Dermis microvascular lymphatic vessel endothelial cell (primary cell): ENCODE measurements around the gene LRFN4. TPM values are rescaled to one million over a fixed set of nuclear protein-coding genes. Genes with fewer than 3 reads are reported as not detected.
"Not testable (repeated sequence)": the region's sequence is repeated elsewhere in the genome, so short reads cannot be mapped to it uniquely, and the experiment has no call there.

Experiments used
- DNase-seq, 2 donors: peaks; one replicate each; pipeline versions ENCODE4 v3.0.0 to v3.0.0-alpha.2; 2010; ENCODE audit warnings: low read depth in 2 of 2
- total RNA-seq: library from RNA; depleted of rRNA; stranded (reverse); fragments of >200 nt; gene quantifications from 2 replicates; pipeline ENCODE4 v1.2.1, GENCODE V29; 2014

LRFN4 gene
- 17.1 and 21.1 TPM in 2 replicates for total RNA-seq

DNA sequence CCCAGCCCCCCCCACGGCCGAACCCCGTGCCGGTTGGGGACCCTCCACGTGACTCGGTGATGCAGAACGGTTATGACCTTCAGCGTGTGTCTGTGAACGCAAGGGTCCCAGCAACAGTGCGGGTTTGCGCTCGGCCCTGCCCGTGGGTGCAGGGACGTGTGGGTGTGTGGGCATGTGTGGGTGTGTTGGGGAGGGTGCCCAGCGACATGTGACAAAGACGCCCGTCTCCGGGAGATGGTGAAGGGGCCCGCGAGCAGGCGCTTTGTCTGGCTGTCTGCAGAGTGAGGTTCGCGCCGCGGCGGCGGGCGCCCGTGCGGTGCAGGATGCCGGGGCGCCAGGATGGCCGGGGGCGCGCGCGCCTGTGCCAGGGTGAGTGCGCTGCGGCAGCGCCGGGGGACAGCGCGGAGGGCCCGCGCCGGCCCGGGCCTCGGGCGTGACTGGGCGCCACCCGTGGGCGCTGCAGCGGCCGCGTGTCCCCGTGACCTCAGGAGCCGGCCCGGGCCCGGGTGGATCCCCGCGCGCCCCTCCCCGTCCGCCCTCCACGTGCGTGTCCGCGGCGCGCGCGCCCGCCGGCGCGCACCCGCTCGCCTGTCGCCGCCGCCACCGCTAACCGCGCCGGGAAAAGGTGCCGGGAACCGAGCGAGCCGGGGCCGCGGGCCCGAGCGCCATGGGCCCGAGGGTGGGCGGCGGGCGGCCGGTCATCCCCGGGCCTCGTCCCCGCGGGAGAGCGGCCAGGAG is at the start of gene LRFN4:
LRFN4 (plus strand) TSS at position 569 of the 738 bp plus-strand sequence. CDS start 681 bp downstream, outside the sequence.
- DNase-seq = peak in 1 of 2 donors; percentile 52

DNA sequence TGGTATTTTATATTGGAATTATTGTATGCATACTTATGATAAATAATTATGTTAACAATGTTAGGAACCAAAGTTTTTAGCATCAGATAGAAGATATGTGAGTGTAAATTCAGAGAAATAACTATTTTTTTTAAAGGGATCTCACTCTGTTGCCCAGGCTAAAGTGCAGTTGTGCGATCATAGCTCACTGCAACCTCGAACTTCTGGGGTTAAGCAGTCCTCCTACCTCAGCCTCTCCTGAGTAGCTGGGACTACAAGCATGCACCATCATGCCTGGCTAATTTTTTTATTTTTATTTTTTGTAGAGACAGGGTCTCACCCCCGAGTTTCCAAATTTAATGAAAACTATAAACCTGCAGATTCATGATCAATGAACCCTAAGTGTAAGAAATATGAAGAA is 47.3 kb upstream of the LRFN4 start:
- no peak for DNase-seq

DNA sequence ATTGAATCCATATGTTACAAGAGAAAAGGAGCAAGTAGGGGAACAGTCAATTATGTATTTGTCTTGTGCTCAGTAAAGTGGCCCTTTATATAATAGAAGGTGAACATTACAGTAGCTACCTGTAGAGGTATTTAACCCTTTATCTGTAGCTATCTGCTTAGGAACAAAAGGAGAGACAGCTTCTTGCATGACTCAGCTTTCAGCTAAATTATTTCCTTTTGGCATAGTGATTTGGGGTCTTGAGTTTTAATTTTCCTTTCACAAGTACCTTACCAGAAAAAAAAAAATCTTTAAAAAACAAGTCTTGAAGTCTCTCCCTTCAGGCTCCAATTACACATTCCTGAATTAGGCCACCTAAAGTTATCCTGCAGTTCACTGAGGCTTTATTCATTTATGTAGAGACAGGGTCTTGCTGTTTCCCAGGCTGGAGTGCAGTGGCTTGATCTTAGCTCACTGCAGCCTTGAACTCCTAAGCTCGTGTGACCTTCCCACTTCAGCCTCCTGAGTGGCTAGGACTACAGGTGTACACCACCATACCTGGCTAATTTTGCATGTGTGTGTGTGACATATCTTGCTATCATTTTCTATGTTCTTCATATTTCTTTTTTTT is 46.2 kb upstream of the LRFN4 start:
- no peak for DNase-seq

DNA sequence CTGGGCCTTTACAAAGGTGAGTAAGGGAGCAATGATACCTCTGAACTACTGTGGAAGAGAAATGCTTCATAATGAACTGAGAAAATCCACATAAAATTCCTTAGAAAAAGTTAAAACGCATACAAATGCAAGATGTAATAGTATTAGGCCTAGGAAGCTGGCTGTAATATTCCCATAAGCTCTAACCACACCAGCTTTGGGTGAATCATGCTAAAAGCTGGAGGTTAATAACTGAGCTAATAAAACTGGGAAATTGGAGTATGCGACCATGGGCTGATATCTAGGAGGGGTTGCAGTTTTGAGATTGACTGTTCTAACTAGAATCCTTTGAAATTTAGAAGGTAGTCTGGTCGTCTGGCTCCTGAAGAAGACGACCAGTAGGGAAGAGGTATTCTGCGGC is 42.2 kb upstream of the LRFN4 start:
- no peak for DNase-seq

DNA sequence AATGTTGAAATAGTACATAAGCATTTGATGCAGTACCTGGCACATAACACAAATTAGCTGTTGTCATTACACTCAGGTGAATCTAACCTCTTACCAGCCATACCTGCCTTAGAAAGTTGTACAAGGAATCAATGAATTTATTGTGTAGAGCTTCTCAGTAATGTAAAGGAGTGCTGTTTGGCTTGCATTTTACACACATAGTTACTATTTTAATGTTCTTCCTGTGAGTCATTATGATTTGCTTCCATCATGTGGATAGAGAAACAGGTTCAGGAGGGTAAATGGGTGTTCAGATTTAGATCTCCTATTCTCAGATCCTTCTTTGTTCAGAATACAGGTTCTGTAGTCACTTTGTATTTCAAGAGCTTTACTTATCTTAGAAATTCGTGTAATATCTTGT is 41.2 kb upstream of the LRFN4 start:
- DNase-seq = peak; percentile 10 to 44

DNA sequence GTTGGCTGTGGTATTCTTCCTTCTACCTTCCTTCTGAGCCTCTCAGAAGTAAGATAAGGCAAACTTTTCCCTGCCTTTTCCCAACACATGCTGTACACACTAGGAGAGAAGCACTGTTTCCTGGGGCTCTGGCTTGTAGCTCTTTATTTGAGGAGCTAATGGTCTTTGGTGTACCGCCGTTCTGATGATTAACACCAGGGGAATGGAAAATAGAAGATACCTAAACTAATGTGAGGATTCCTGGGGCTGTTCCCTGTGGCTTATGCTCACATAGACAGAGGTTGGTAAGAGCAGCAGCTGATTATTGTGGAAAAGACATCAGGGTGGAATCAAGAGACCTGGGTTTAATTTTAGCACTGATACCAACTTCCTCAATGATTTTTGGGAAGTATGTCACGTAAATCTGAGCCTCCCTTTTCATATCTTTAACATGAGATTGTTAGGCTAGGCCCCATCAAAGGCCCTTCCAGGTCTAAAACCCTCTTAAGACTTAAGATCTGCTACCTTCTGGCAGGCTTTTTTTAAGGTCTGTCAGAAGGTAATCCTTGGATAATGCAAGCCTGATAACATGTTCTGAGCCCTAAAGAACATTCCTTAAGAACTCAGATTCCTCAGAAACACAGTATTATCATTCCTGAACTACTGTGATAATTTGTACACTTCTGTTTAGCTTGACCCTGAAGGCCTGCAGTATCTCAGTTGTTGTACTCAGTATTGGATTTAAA is 38.5 kb upstream of the LRFN4 start:
- no peak for DNase-seq

DNA sequence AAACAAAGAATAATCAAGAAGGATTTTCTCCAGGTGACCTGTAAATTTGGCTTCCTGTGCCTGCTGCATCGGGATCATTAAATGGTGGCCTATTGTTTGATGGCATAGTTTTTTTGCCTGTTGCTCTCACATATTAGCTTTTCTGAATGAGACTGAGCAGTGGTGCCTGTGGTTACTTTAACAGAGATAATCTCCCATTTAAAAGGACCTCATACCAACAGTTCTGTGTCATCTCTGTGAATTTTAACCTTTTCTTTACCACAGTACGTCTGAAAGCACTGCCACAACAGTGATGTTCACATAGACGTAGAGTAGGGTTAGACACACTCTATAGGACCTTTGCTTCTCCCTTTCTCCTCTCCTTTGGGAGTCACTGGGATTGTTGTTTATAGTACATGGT is 36.5 kb upstream of the LRFN4 start:
- no peak for DNase-seq

DNA sequence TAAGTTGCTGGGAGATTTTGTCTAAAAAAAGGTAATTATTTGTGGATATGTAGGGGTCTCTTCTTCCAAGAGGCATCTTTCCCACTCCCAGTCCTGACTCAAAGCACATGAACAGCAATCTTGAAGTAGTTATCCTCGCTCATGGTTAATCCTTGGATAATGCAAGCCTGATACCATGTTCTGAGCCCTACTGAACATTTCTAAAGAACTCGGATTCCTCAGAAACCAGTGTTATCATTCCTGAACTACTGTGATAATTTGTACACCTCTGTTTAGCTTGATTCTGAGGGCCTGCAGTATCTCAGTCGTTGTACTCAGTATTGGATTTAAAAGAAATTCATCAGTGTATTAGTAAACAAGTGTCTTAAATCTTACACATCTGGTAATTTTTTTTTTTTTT is 36.0 kb upstream of the LRFN4 start:
- no peak for DNase-seq

DNA sequence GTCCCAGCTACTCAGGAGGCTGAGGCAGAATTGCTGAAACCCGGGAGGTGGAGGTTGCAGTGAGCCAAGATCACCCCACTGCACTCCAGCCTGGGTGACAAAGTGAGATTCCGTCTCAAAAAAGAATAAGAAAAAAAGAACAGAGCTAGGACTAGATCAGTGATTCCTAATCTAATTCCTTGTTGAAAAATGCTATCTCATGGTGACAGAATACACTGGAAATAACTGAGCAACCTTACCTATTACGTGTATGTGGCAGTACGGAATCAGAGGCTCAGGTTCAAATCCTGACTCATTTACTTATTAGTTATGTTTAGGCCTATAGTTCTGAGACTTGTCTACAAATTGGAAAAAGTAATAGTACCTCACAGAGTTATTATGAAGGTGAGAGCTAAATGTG is 33.2 kb upstream of the LRFN4 start:
- DNase-seq = no peak

DNA sequence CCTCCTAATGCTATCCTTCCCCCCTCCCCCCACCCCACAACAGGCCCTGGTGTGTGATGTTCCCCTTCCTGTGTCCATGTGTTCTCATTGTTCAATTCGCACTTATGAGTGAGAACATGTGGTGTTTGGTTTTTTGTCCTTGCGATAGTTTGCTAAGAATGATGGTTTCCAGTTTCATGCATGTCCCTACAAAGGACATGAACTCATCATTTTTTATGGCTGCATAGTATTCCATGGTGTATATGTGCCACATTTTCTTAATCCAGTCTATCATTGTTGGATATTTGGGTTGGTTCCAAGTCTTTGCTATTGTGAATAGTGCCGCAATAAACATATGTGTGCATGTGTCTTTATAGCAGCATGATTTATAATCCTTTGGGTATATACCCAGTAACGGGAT is 32.3 kb upstream of the LRFN4 start:
- not testable (repeated sequence) for DNase-seq

DNA sequence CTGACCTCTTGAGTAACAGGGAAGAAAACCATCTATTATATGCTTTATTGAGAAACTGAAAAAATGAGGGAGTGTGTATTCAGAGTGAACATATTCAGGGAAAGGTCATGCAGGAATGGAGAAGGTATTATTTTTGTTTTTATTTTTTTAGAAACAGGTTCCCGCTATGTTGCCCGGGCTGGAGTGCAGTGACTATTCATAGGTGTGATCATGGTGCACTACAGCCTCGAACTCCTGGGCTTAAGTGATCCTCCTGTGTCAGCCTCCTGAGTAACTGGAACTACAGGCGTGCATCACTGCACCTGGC is 22.4 kb upstream of the LRFN4 start:
- no peak for DNase-seq

DNA sequence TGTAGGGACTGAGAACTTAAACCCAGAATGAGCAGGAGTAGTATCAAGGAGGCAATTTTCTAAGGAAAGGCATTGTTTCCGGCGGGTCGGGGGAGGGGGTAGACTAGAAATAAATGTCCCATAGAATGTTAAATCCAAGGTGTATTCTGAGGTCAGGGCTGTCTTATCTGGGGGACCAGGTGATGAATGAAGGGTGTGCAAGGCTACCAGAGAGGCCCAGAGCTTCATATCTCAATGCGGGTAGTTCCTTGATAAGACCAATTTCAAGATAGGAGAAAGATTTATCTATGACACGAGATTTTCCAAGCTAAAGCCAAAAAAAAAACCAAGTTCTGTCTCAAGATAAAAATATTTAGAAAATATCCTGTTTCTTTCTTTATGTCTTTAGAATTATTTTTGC is 21.9 kb upstream of the LRFN4 start:
- DNase-seq = no peak

DNA sequence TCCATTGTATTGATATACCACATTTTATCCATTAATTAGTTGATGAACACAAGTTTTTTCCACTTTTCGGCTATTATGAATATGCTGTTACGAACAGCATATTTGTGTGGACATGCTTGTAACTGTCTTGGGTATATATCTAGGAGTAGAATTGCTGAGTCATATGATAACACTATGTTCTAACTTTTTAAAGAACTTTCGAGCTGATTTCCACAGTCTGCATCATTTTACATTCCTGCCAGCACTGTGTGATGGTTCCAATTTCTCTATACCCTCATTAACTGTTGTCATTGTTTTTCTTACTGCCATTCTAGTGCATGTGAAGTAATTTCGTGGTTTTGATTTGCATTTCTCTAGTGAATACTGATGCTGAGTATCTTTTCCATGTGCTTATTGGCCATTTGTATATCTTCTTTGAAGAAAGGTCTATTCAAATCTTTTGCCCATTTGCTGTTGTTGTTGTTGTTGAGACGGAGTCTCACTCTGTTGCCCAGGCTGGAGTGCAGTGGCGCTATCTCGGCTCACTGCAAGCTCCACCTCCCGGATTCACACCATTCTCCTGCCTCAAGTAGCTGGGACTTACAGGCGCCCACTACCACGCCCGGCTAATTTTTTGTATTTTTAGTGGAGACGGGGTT is 21.0 kb upstream of the LRFN4 start:
- DNase-seq = no peak

DNA sequence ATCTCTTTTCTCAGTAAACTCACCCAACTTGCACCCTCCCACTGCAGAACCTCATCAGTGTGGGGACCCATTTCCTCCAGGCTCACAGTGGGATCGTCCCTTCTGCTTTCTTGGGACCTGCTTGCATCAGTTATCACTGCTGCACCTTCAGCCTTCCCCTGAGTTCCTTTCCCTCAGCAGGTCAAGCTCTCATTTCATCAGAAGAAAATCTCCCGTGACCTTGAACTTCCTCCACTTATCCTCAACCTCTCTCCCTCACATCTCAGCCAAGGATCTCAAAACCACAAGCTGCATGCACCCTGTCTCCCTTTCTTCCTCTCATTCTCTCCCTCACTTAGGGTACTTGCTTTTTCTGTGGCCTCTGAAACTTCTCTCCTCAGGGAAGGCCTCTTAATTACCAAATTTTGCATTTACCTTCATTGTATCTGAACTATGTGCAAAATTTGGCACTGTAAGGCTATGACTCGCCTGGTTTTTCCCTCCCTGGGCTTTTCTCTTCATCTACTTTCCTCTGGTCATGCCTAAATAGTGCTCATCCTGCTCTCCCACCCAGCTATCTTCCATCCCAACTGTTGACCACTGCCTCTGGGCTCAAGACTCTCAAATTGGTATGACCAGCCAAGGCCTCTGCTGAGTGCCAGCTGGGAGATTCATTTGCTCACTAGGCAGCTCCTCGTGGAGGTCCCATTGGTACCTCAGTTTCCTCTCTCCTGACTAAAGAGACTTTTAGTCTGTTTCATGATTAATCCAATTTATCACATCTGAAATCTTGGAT is 16.4 kb upstream of the LRFN4 start:
- no peak for DNase-seq

DNA sequence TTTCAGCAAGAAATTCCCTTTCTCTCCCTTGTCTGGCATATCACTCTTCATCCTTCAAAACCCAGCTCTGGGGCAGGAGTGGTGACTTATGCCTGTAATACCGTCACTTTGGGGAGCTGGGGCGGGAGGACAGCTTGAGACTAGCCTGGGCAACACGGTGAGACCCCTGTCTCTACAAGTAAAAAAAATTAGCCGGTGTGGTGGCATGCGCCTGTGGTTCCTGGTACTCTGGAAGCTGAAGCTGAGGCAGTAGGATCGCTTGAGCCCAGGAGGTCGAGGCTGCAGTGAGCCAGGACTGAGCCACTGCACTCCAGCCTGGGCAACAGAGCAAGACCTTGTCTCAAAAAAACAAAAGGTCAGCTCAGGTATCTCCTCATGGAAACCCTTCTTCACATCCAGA is 15.0 kb upstream of the LRFN4 start:
- DNase-seq = no peak

DNA sequence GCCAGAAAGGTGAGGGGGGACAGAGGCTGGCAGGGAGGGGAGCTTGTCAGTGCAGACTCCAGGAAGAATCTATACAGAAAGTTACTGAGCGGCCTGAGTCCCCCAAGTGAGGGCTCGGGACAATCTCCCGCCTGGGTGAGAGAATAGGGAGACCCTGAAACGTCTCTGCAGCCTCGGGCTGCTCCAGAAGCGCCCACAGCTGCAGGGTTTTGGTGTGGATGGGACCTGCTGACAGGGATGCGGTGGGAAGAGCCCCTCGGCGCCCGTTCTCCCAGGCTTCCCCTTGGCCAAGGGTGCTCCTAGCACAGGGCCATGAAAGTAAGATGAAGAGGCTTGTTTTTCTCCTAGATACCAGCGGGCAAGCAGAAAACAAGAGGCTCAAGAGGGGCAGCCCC is 14.4 kb upstream of the LRFN4 start:
- DNase-seq = no peak

DNA sequence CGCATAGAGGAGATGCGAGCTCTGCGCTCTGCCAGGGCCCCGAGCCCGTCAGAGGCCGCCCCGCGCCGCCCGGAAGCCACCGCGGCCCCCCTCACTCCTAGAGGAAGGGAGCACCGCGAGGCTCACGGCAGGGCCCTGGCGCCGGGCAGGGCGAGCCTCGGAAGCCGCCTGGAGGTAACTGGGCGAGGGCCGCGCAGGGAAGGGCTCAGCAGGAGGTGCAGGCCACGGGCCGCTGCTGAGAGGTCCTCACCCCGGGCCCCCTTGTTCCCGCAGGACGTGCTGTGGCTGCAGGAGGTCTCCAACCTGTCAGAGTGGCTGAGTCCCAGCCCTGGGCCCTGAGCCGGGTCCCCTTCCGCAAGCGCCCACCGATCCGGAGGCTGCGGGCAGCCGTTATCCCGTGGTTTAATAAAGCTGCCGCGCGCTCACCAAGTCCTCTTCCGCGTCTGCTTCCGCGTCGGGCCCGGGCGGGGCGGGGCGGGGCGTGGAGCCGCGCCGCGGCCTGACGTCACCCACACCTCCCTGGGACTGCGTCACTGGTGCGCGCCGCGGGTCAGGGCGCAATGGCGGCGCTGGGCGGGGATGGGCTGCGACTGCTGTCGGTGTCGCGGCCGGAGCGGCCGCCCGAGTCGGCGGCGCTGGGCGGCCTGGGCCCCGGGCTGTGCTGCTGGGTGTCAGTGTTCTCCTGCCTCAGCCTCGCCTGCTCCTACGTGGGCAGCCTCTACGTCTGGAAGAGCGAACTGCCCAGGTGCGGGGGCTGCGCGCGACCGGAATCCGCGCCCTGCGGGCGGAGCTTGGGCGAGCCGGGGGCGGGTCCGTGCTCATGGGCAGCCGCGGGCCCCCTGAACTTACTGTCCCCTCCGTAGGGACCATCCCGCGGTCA is 13.7 kb upstream of the LRFN4 start, which contains the start of gene RCE1:
RCE1 (plus strand) TSS at position 546 of the 880 bp plus-strand sequence; CDS start at position 561, 15 bp downstream.
- peak; percentile 59 to 91 for DNase-seq

DNA sequence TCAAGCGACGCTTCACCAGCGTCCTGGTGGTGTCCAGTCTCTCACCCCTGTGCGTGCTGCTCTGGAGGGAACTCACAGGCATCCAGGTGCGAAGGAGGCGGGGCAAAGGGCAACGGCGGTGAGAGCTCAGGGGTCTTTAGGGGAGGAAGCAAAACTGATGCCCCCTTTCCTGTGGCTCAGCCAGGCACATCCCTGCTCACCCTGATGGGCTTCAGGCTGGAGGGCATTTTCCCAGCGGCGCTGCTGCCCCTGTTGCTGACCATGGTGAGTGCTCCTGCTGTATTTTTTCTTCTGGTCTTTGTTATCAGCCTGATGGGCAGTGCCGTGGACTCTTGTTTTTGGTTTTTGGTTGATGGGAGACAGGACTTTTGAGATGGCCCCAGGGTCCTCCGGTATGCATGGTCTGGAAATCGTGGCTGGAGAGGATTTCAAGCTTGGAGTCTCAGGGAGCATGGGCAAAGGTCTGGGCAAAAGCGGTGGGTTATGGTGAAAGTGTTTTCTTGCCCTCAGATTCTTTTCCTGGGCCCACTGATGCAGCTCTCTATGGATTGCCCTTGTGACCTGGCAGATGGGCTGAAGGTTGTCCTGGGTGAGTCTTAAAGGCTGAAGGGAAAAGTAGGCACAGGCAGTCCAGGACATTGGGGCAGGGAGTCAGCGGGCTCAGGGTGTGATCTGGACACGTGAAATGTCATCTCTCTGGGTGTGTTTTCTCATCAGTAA is 12.9 kb upstream of the LRFN4 start:
- no peak for DNase-seq

DNA sequence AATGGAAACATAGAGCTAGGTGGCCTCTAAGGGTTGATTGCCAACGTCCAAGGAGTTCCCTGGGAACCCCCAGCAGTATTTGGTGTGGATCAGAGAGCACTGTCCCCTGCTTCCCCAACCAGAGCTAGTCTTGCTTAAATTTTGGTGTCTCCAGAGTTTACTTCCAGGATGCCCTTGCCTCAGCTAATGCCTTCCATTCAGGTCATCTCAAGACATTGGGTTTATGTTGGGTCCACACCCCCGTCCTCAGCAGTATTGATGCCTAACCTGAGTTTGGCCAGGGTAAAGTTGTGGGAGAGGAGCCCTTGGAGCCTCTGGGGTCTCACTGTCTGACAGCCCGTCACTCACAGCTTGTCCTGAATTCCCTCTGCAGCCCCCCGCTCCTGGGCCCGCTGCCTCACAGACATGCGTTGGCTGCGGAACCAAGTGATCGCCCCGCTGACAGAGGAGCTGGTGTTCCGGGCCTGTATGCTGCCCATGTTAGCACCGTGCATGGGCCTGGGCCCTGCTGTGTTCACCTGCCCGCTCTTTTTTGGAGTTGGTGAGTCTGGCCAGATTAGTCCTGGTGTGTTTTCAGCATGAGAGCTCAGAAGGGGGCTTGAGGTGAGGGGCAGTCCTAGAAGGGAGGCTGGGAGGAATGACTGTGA is 12.2 kb upstream of the LRFN4 start:
- no peak for DNase-seq
